Loucy (cell line): ENCODE data around the gene OR52B6.

Experiments
- H2AFZ ChIP-seq: fragments of 200-600 bp; sonication (generic); 2 replicates; pipeline ENCODE4 v1.6.0; 2016; ENCODE audit warnings: antibody characterized with exemption, mild to moderate bottlenecking, low read length, moderate library complexity
- H3F3A ChIP-seq: fragments of 200-600 bp; 2 replicates; pipeline ENCODE4 v1.6.0; 2016; ENCODE audit warnings: antibody characterized with exemption, low read depth, mild to moderate bottlenecking
- H3K27me3 ChIP-seq: fragments of 200-600 bp; sonication (generic); 2 replicates; pipeline ENCODE4 v1.6.1; 2014; ENCODE audit warnings: low read length, mild to moderate bottlenecking; ENCODE audit not compliant: insufficient read depth, poor library complexity, severe bottlenecking
- H3K36me3 ChIP-seq: fragments of 200-600 bp; sonication (generic); 2 replicates; pipeline ENCODE4 v1.6.1; 2016; ENCODE audit warnings: low read length; ENCODE audit not compliant: insufficient read depth
- H3K4me1 ChIP-seq: fragments of 200-600 bp; sonication (generic); 2 replicates; pipeline ENCODE4 v1.5.1; 2014; ENCODE audit warnings: low read length, mild to moderate bottlenecking; ENCODE audit not compliant: insufficient read depth, poor library complexity, severe bottlenecking
- H3K4me2 ChIP-seq: fragments of 200-600 bp; sonication (generic); 2 replicates; pipeline ENCODE4 v1.6.0; 2014; ENCODE audit warnings: antibody characterized with exemption, low read length, low read depth, mild to moderate bottlenecking; ENCODE audit not compliant: poor library complexity, severe bottlenecking
- H3K4me3 ChIP-seq: fragments of 200-600 bp; sonication (generic); 2 replicates; pipeline ENCODE4 v1.5.1; 2014; ENCODE audit warnings: low read length, mild to moderate bottlenecking, mixed read lengths; ENCODE audit not compliant: poor library complexity, severe bottlenecking
- H3K79me2 ChIP-seq: fragments of 200-600 bp; sonication (generic); 2 replicates; pipeline ENCODE4 v1.6.1; 2014; ENCODE audit warnings: low read length; ENCODE audit not compliant: insufficient read depth
- H3K9ac ChIP-seq: fragments of 200-600 bp; sonication (generic); 2 replicates; pipeline ENCODE4 v1.6.0; 2014; ENCODE audit warnings: mild to moderate bottlenecking, low read depth, low read length, moderate library complexity; ENCODE audit not compliant: poor library complexity, severe bottlenecking
- H3K9me2 ChIP-seq: fragments of 200-600 bp; sonication (generic); replicated peaks from 2 replicates; pipeline ENCODE4 v1.6.1; 2016; ENCODE audit warnings: low read depth, low read length, mixed read lengths
- H3K9me3 ChIP-seq: fragments of 200-600 bp; sonication (generic); 2 replicates; pipeline ENCODE4 v1.6.1; 2014; ENCODE audit warnings: mild to moderate bottlenecking, antibody characterized with exemption, low read length, low read depth; ENCODE audit not compliant: insufficient read depth
- H4K20me1 ChIP-seq: fragments of 200-600 bp; sonication (generic); 2 replicates; pipeline ENCODE4 v1.6.0; 2014; ENCODE audit warnings: antibody characterized with exemption, low read length, mild to moderate bottlenecking; ENCODE audit not compliant: insufficient read depth, poor library complexity, severe bottlenecking
- EZH2phosphoT487 ChIP-seq: fragments of 200-600 bp; IDR thresholded peaks from 2 replicates; pipeline ENCODE4 v1.6.1; 2018; ENCODE audit warnings: antibody characterized with exemption, mild to moderate bottlenecking, moderate library complexity, borderline replicate concordance
- TF ChIP-seq, protein P1 (sequence below): fragments of 200-600 bp; sonication (generic); conservative IDR thresholded peaks from 2 replicates; pipeline ENCODE4 v1.5.1; 2014; ENCODE audit warnings: mild to moderate bottlenecking, antibody characterized with exemption, low read length

OR52B6 gene

DNA sequence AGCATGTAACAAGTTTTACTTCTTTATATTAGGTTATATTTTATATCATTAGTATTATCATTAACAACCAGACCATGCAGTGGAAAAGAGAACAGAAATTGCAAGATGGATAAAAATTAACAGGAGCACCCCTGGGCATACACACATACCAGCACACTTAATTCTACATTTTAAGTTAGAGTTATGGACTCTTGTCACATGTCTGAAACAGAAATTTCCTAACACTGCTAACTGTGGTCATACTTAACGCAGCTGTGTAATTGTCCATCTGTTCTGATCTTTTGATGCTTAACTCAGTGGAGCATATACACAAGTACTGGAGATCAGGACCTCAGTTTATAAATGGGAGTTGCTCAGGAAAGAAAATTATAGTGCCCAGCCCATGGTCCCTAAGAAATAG, 32.7 kb upstream of the OR52B6 start:
- Histone ChIP-seq H3K9me2 (no peaks in the 10 kb centered on the region), H2AFZ (no peak overlapping the region), H3F3A (no peaks in the 10 kb centered on the region), H3K4me2 (no peak overlapping the region), H3K9ac (no peak overlapping the region), H4K20me1 (no peaks in the 10 kb centered on the region), H3K27me3 (no peaks in the 10 kb centered on the region), H3K79me2 (no peaks in the 10 kb centered on the region), H3K9me3 (no peaks in the 10 kb centered on the region), H3K4me1 (no peaks in the 10 kb centered on the region), H3K36me3 (no peaks in the 10 kb centered on the region), H3K4me3 (no peak overlapping the region)
- TF ChIP-seq, protein P1, sequence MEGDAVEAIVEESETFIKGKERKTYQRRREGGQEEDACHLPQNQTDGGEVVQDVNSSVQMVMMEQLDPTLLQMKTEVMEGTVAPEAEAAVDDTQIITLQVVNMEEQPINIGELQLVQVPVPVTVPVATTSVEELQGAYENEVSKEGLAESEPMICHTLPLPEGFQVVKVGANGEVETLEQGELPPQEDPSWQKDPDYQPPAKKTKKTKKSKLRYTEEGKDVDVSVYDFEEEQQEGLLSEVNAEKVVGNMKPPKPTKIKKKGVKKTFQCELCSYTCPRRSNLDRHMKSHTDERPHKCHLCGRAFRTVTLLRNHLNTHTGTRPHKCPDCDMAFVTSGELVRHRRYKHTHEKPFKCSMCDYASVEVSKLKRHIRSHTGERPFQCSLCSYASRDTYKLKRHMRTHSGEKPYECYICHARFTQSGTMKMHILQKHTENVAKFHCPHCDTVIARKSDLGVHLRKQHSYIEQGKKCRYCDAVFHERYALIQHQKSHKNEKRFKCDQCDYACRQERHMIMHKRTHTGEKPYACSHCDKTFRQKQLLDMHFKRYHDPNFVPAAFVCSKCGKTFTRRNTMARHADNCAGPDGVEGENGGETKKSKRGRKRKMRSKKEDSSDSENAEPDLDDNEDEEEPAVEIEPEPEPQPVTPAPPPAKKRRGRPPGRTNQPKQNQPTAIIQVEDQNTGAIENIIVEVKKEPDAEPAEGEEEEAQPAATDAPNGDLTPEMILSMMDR, result no peak
- TF ChIP-seq EZH2phosphoT487, result no peak

DNA sequence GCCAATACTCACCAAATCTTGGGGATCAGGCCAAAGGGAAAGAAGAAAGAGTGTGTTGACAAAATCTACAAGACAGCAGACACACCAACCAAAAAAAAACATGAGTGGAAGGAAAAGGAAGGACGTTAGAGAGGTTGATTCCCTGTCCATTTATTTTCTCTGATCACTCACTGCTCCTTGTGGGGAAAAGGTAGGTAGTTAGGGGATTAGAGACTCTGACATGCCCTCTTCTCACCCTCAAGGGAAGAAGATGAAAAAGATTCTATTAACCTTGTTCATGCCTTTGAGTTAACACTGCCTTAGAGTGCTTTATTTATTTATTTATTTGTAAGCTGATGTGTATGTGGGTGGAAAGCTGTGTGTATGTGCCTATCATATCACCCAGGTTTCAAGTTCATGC, 32.2 kb upstream of the OR52B6 start, which contains the start of gene OR52H1:
OR52H1 (minus strand) TSS at position 101 of the 400 bp plus-strand sequence. CDS start 3,035 bp downstream, outside the sequence.
- no peaks in the 10 kb centered on the region for H3K4me1 ChIP-seq
- no peaks in the 10 kb centered on the region for H3K79me2 ChIP-seq
- H3K36me3 ChIP-seq, result no peaks in the 10 kb centered on the region
- no peak within 1 kb of the TSS for H3K4me2 ChIP-seq
- H3F3A ChIP-seq, result no peaks in the 10 kb centered on the region
- no peaks in the 10 kb centered on the region for H4K20me1 ChIP-seq
- no peak within 1 kb of the TSS for H2AFZ ChIP-seq
- no peak within 1 kb of the TSS for H3K9ac ChIP-seq
- H3K27me3 ChIP-seq, result no peaks in the 10 kb centered on the region
- H3K4me3 ChIP-seq, result no peak within 1 kb of the TSS
- H3K9me2 ChIP-seq, result no peaks in the 10 kb centered on the region
- no peaks in the 10 kb centered on the region for H3K9me3 ChIP-seq
- no peak for TF ChIP-seq EZH2phosphoT487
- TF ChIP-seq, protein P1, result no peak

DNA sequence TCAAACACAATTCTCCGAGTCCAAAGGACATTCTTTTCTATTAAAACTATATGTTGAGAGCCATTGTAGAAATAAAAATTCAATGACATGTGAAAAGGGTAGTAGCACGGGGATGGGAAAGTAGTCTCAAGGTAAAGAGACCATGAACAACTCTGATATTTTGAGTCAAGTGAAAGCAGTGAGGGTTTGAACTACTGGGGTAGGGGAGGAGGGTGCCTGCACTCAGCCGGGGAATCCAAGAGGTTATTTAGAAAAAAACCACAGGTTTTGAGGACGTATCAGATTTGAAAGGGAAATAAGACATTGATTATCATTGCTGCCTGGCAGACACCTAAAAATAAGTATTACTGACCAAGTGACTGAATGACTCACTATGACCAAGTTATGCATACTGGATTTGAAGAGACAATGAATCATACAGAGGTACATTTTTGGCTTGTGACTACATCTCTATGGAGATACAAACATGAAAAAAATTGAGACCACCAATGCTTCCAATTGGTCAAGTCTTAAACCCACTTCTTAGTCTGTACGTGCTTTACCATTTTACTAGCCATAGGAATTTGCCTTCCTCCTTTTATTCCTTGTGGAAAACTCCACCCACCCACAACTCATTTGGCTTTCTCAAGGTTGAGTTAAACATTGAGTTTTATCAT, 30.1 kb upstream of the OR52B6 start:
- no peaks in the 10 kb centered on the region for H3K9me2 ChIP-seq
- no peak overlapping the region for H3K9ac ChIP-seq
- no peaks in the 10 kb centered on the region for H3F3A ChIP-seq
- no peaks in the 10 kb centered on the region for H3K4me1 ChIP-seq
- no peaks in the 10 kb centered on the region for H3K9me3 ChIP-seq
- TF ChIP-seq, protein P1, result no peak
- TF ChIP-seq EZH2phosphoT487, result no peak
- no peak overlapping the region for H3K4me2 ChIP-seq
- no peaks in the 10 kb centered on the region for H3K79me2 ChIP-seq
- no peaks in the 10 kb centered on the region for H3K36me3 ChIP-seq
- H3K4me3 ChIP-seq, result no peak overlapping the region
- no peaks in the 10 kb centered on the region for H3K27me3 ChIP-seq
- no peaks in the 10 kb centered on the region for H4K20me1 ChIP-seq
- no peak overlapping the region for H2AFZ ChIP-seq
